HCT116 (cell line): ENCODE data around the gene SLC1A1. TPM values are rescaled to one million over a fixed set of nuclear protein-coding genes. Genes with fewer than 3 reads are reported as not detected.
"Not testable (repeated sequence)": the region's sequence is repeated elsewhere in the genome, so short reads cannot be mapped to it uniquely, and the experiment has no call there.

Experiments used
- ATAC-seq: fragments of 200-7000 bp; cut with Tn5 transposase; 2 replicates; pipeline ENCODE4 v1.9.1; 2020; ENCODE audit warnings: mild to moderate bottlenecking, moderate library complexity
- BruUV-seq: library from RNA; stranded (reverse); fragments of 400-500 nt; replicated peaks from 2 replicates; lab custom pipeline; 2021; lab: Mats Ljungman, UMichigan
- CTCF ChIA-PET: fragments of 300-600 bp; sonication (Branson Sonifier 250); formaldehyde crosslinking; loops from one replicate; lab custom pipeline; 2021; ENCODE audit warnings: antibody characterized with exemption; lab: Charles Lee
- POLR2A ChIA-PET: fragments of 300-600, 350-600 bp; sonication (Branson Sonifier 250); formaldehyde crosslinking; loops from one replicate; lab custom pipeline; 2021; ENCODE audit warnings: antibody characterized with exemption; lab: Charles Lee
- RAD21 ChIA-PET, 2 experiments: fragments of 300-600 bp; sonication (Branson Sonifier 250); formaldehyde crosslinking; loops; one replicate each; lab custom pipeline; 2023; ENCODE audit warnings: low total read pairs in 2 of 2; ENCODE audit not compliant: uncharacterized antibody in 2 of 2, unreplicated experiment in 2 of 2, low non-redundant PET in 1 of 2; lab: Charles Lee
- DNase-seq: peaks from one replicate; pipeline ENCODE4 v3.0.0-alpha.2; 2010; ENCODE audit warnings: low read depth, low spot score
- H2AFZ ChIP-seq: fragments of 200-600 bp; shearing (Covaris generic), sonication (generic); 2 replicates; pipeline ENCODE4 v1.6.1; 2017; ENCODE audit warnings: low read depth, mixed run types, mixed read lengths, antibody characterized with exemption, low read length; ENCODE audit not compliant: poor library complexity, severe bottlenecking
- H3K27ac ChIP-seq: 2 replicates; pipeline ENCODE4 v1.5.1; 2012; ENCODE audit warnings: low read depth, low read length
- H3K27me3 ChIP-seq: fragments of 200-600 bp; sonication (generic); 2 replicates; pipeline ENCODE4 v1.6.1; 2016; ENCODE audit warnings: mixed run types, low read length, mixed read lengths; ENCODE audit not compliant: insufficient read depth
- H3K36me3 ChIP-seq, 2 experiments: fragments of 200-500 bp in 1 of 2; fragments of 200-600 bp in 1 of 2; sonication (Bioruptor generic) in 1 of 2; sonication (generic) in 1 of 2; 2 replicates each; pipeline versions ENCODE4 v1.5.1 to v1.6.1; 2014 to 2016; ENCODE audit warnings: low read length in 2 of 2, inconsistent platforms in 1 of 2, mixed read lengths in 1 of 2, mixed run types in 1 of 2; ENCODE audit not compliant: insufficient read depth in 2 of 2, control insufficient read depth in 1 of 2
- H3K4me1 ChIP-seq, 2 experiments: fragments of 200-600 bp in 1 of 2; sonication (generic) in 1 of 2; 2 replicates each; pipeline versions ENCODE4 v1.5.1 to v1.6.1; 2012 to 2017; ENCODE audit warnings: low read length in 2 of 2, inconsistent platforms in 1 of 2, mild to moderate bottlenecking in 1 of 2, mixed read lengths in 1 of 2, mixed run types in 1 of 2, moderate library complexity in 1 of 2; ENCODE audit not compliant: insufficient read depth in 2 of 2, control insufficient read depth in 1 of 2
- H3K4me2 ChIP-seq: fragments of 200-600 bp; sonication (generic); 2 replicates; pipeline ENCODE4 v1.6.1; 2017; ENCODE audit warnings: mixed run types, low read length, mixed read lengths
- H3K4me3 ChIP-seq, 2 experiments: fragments of 200-600 bp in 1 of 2; sonication (generic) in 1 of 2; replicated peaks in 1 of 2; 2 replicates each; pipeline ENCODE4 v1.5.1; 2011 to 2016; ENCODE audit warnings: low read length in 2 of 2, control low read depth in 1 of 2, low read depth in 1 of 2, mild to moderate bottlenecking in 1 of 2, mixed read lengths in 1 of 2, mixed run types in 1 of 2
- H3K79me2 ChIP-seq: fragments of 200-600 bp; sonication (generic); 2 replicates; pipeline ENCODE4 v1.6.1; 2017; ENCODE audit warnings: mild to moderate bottlenecking, mixed run types, low read length, moderate library complexity, mixed read lengths; ENCODE audit not compliant: insufficient read depth
- H3K9ac ChIP-seq: fragments of 200-600 bp; sonication (generic); 2 replicates; pipeline ENCODE4 v1.6.1; 2016; ENCODE audit warnings: low read length, mixed read lengths
- H3K9me2 ChIP-seq: fragments of 200-600 bp; sonication (generic), shearing (Covaris generic); 2 replicates; pipeline ENCODE4 v1.6.1; 2017; ENCODE audit warnings: mixed run types, mild to moderate bottlenecking, moderate library complexity; ENCODE audit not compliant: insufficient read depth
- H3K9me3 ChIP-seq, 2 experiments: fragments of 200-500 bp in 1 of 2; fragments of 200-600 bp in 1 of 2; sonication (Bioruptor generic) in 1 of 2; sonication (generic) in 1 of 2; 2 replicates each; pipeline ENCODE4 v1.6.1; 2014 to 2017; ENCODE audit warnings: low read length in 2 of 2, mixed read lengths in 2 of 2, inconsistent platforms in 1 of 2, low read depth in 1 of 2, mild to moderate bottlenecking in 1 of 2, mixed run types in 1 of 2, moderate library complexity in 1 of 2; ENCODE audit not compliant: control insufficient read depth in 1 of 2, insufficient read depth in 1 of 2
- H4K20me1 ChIP-seq: fragments of 200-600 bp; sonication (generic), shearing (Covaris generic); 2 replicates; pipeline ENCODE4 v1.6.1; 2017; ENCODE audit warnings: mixed run types, mild to moderate bottlenecking, moderate library complexity; ENCODE audit not compliant: insufficient read depth
- CTCF ChIP-seq, 3 experiments: fragments of 200-600 bp in 1 of 3; sonication (generic) in 1 of 3; IDR thresholded peaks in 2 of 3; conservative IDR thresholded peaks in 1 of 3; 2 replicates each; pipeline ENCODE4 v1.5.1; 2012 to 2017; ENCODE audit warnings: low read depth in 2 of 3, low read length in 2 of 3, antibody characterized with exemption in 1 of 3, borderline replicate concordance in 1 of 3, control low read depth in 1 of 3, mild to moderate bottlenecking in 1 of 3, mixed read lengths in 1 of 3, mixed run types in 1 of 3, moderate library complexity in 1 of 3; ENCODE audit not compliant: insufficient read depth in 1 of 3
- intact Hi-C: fragments of 100-400 bp; cut with micrococcal nuclease; formaldehyde crosslinking; loops from 2 replicates; pipeline ENCODE4 v1.10.0; 2022
- total RNA-seq: library from RNA; stranded (reverse); gene quantifications from one replicate; pipeline ENCODE4 v1.2.1, GENCODE V29; 2021; ENCODE audit not compliant: unreplicated experiment

Gene SLC1A1
- total RNA-seq, 1 experiment from 2014 or later: 6.8 TPM

GRCh38 chr9:4531355-4531754 lies 41.1 kb downstream of the SLC1A1 start:
- ATAC-seq, H2AFZ ChIP-seq, H3K9ac ChIP-seq, H3K4me2 ChIP-seq, H3K4me3 ChIP-seq, H3K9me3 ChIP-seq, H3K36me3 ChIP-seq, H3K9me2 ChIP-seq, H3K79me2 ChIP-seq, POLR2A ChIA-PET, H3K27me3 ChIP-seq, intact Hi-C loops, H4K20me1 ChIP-seq, CTCF ChIA-PET, DNase-seq: not testable (repeated sequence)
- H3K4me1 ChIP-seq: peaks cover 7 to 12% of the 10 kb centered on the region in 2 experiments
- 0 out of 6 replicates have a peak, but pooled peaks of 1 of the 3 experiments have one; percentile 11 for TF ChIP-seq CTCF (IDR thresholded peaks at IDR 0.05 in 2 of 3, conservative IDR thresholded peaks at IDR 0.05 in 1 of 3; ENCODE audit: borderline replicate concordance in 1 of 3, insufficient read depth in 1 of 3, low read depth in 2 of 3, low read length in 2 of 3)
- TF ChIP-seq, all 23 proteins: peak for 1; not testable (repeated sequence) for 22
- BruUV-seq, RAD21 ChIA-PET, H3K27ac ChIP-seq: not testable (repeated sequence)

GRCh38 chr9:4533881-4534280 lies 43.6 kb downstream of the SLC1A1 start:
- H3K79me2 ChIP-seq, H3K27ac ChIP-seq, H4K20me1 ChIP-seq, BruUV-seq, H3K36me3 ChIP-seq, intact Hi-C loops, CTCF ChIA-PET, H3K4me3 ChIP-seq, H3K9ac ChIP-seq, DNase-seq, H3K9me2 ChIP-seq, ATAC-seq, H3K9me3 ChIP-seq, H3K27me3 ChIP-seq, RAD21 ChIA-PET, H2AFZ ChIP-seq, H3K4me2 ChIP-seq, POLR2A ChIA-PET: not testable (repeated sequence)
- H3K4me1 ChIP-seq: peaks cover 7 to 12% of the 10 kb centered on the region in 2 experiments

GRCh38 chr9:4536196-4536595 lies 45.9 kb downstream of the SLC1A1 start:
- H3K79me2 ChIP-seq, H3K27ac ChIP-seq, H3K4me2 ChIP-seq, ATAC-seq, H3K9me2 ChIP-seq, H3K27me3 ChIP-seq, intact Hi-C loops, CTCF ChIA-PET, H3K36me3 ChIP-seq, H4K20me1 ChIP-seq, H3K4me1 ChIP-seq, POLR2A ChIA-PET, RAD21 ChIA-PET, DNase-seq, H3K9ac ChIP-seq, H2AFZ ChIP-seq, BruUV-seq, H3K4me3 ChIP-seq, H3K9me3 ChIP-seq: not testable (repeated sequence)
